Sciatic nerve (tissue), 2 donors: ENCODE data around the gene GJD3. TPM values are rescaled to one million over a fixed set of nuclear protein-coding genes. Genes with fewer than 3 reads are reported as not detected.

ENCODE experiments used
- ATAC-seq: fragments of 200-7000 bp; cut with Tn5 transposase; one replicate; pipeline ENCODE4 v1.9.1; 2020; ENCODE audit warnings: mild to moderate bottlenecking, moderate library complexity
- DNase-seq: peaks from one replicate; pipeline ENCODE4 v3.0.0-alpha.2; 2020; ENCODE audit warnings: low spot score
- intact Hi-C: fragments of 100-400 bp; cut with DNase I; formaldehyde crosslinking; loops from one replicate; pipeline ENCODE4 v1.14.2; 2022
- total RNA-seq: library from RNA; stranded (reverse); fragmentation: NEBNext Ultra II Directional; extraction: Animal tissue kit (Norgen Biotek cat#: 25700); gene quantifications from one replicate; pipeline ENCODE4 v1.2.1, GENCODE V29; 2021
- donor health status: DM: no; HTN: no; CAD: no.
- donor health status: DM: no; HTN: no; CAD: no.

Gene GJD3
- total RNA-seq, 1 donor from 2014 or later = not detected

- DNase-seq = peak; percentile 89
- intact Hi-C loops = loop anchor here (2.0 kb wide), 1 partner anchor 52 kb away; no protein-coding TSS in a partner anchor
- ATAC-seq = peak; percentile 74
These were observed 9.3 kb downstream of the GJD3 start for GRCh38 chr17:40355123-40355803.

DNA sequence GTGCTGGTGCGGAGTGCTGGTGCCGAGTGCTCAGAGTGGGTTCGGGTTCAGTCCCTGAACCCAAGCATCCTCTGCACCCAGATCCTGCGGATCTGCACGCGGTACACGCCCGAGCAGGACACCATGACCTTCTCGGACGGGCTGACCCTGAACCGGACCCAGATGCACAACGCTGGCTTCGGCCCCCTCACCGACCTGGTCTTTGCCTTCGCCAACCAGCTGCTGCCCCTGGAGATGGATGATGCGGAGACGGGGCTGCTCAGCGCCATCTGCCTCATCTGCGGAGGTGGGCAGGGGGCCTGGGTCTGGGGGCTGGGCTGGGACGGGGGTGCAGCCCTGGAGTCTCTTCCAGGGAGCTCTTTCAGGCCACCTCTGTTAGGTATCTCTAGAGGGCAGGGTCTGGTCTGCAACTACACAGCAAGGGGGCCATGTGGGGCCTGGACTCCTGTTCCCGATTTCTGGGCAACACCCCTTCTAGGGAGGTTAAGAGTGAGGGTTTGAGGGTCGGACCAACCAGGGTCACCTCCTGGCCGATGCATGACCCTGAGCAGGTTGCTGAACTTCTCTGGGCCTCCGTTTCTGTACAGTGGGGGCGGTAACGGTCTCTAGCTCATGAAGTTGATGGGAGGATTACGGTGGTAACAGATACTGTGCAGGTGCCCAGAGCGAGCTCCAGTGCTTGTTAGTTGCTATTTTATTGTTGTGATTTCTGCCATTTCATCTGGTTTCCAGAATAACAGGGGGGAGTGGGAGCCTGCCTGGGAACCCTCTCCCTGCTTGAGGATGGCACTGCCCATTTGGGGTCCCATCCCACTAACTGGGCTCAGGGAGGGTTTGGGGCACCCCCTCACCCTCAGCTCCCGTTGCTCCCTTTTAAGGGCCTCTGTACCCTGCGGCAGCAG, 10.1 kb downstream of the GJD3 start:
- intact Hi-C loops = loop anchor here (2.0 kb wide), 1 partner anchor 52 kb away; no protein-coding TSS in a partner anchor
- DNase-seq (no peak), ATAC-seq (no peak)

- no peak for DNase-seq
- intact Hi-C loops = no loop called here
- no peak for ATAC-seq
These were observed 11.7 kb downstream of the GJD3 start for GRCh38 chr17:40352779-40353394.

DNA sequence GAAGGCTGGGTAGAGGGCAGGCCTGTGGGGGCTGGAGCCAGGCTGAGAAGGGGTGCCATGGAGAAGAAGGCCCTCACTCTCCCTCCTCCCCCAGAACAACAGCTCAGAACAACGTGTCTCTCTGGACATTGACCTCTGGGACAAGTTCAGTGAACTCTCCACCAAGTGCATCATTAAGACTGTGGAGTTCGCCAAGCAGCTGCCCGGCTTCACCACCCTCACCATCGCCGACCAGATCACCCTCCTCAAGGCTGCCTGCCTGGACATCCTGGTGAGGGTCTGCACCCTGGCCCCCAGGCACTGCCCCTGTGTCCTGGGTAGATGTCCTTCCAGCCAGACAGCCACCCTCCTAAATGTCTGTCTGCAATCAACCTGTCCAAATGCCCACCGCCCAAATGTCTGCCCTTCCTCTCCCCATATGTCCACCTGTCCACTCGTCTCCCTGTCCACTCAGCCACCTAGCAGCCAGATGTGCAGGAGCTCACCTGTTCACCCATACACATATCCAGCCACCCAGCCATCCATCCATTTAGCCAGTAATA, 12.2 kb downstream of the GJD3 start:
- DNase-seq (no peak), ATAC-seq (no peak)
- intact Hi-C loops = no loop called here

- no peak for DNase-seq
- no peak for ATAC-seq
- intact Hi-C loops = no loop called here
These were observed 12.9 kb downstream of the GJD3 start for GRCh38 chr17:40351359-40352236.

GRCh38 chr17:40350689-40351358, 13.7 kb downstream of the GJD3 start:
- DNase-seq = no peak
- no peak for ATAC-seq
- intact Hi-C loops = no loop called here

GRCh38 chr17:40349895-40350688, 14.4 kb downstream of the GJD3 start:
- intact Hi-C loops = no loop called here
- peak; percentile 70 for DNase-seq
- ATAC-seq = no peak

DNA sequence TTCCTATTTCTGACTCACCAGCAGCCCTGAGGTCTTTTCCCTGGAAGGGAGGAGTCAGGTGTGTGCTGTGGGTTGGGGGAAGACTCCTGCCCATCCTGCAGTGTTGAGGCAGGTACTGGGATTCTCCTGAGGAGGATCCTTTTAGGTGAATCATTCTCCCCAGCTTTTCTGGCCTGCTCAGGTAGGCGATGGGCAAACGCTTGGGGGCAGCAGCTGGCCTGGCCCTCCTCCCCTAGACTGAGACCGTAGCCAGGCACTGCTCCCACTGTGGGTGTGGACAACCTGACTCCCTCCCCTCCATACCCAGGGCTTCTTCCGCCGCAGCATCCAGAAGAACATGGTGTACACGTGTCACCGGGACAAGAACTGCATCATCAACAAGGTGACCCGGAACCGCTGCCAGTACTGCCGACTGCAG, 15.1 kb downstream of the GJD3 start:
- ATAC-seq (no peak), DNase-seq (no peak)
- intact Hi-C loops = no loop called here

DNA sequence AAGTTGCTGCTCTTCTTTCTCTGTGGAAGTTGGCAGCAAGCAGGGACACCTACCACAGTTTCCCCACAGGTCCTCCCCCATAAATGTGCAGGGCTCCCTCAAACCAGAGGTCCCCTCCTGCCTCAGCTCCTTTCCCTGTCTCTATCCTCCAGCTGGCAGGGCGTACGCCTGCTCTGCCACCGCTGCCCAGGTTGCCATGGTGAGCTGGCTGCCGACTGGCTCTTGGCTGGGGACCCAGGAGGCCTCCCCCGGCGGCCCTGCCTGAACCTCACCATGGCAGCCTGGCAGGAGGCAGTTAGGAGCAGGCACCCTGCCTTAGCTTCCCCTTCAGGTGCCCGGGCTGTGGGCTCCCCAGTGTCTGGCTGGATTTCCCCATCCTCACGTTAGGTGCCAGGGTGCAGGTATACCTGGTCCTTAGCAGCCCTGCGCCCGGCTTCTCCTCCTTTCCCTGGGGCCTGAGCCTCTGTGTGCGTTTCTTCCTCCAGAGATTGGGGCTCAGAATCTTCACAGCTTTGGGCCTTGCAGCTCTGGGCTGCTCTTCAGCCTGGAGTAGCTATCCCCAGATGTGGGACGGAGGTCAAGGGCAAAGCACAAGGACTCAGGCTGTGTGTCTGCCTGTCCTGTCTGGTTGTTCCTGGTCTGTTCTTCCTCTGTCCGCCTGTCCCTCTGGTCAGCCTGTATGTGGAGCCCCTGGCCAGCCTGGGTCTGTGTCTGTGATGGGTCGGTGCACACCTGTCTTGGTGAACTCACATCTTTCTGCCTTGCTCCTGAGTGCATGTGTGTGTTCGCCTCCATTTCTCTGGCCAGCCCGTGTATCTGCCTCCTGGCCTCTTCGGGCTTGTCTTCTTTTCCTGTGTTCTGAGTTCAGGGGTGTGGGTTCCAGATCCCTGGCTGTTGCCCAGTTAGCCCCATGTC, 15.7 kb downstream of the GJD3 start:
- no peak for DNase-seq
- ATAC-seq = no peak

GRCh38 chr17:40348136-40348504, 16.4 kb downstream of the GJD3 start:
- ATAC-seq = no peak
- intact Hi-C loops = no loop called here
- DNase-seq = no peak

More for the DNA sequence above, 15.7 kb downstream of the GJD3 start:
- intact Hi-C loops = no loop called here

DNA sequence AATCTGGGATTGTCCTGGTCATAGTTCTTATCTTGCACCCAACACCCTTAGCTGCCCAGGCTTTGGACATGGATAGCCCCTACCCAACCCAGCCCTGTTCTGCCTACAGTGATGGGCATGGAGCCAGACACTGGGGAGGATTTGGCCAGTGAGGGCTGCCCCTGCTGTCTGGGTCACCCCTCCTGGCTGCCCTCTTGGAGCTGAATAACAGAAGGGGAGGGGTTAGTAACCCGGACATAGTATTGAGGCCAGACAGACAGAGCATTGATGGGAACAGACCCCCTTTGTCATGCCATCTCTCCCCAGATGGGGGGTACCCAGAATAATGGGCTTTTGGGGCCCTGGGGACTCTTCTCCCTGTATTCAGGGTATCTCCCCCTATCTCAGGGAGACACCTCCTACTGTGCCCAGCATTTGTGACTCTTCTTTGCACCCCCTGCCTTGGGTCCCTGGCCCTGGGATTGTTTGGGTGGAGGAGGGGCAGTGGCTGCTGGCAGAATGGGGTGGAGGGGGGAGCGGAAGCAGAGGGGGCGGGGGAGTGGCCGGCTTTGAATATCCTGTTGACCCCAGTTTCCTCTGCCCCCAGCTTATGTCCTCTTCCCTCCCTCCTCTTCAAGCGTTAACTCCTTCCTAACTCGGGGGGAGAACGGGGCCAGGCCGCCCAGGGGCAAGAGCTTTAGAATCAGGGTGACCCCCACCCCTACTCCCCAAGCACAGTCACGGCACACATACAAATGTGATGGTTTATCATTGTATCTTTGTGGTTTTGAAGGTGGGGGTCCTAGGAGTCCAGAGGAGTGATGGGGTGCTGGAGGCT, 17.0 kb downstream of the GJD3 start:
- intact Hi-C loops = no loop called here
- no peak for ATAC-seq
- DNase-seq = no peak

GRCh38 chr17:40346765-40347158, 17.8 kb downstream of the GJD3 start:
- ATAC-seq (no peak), DNase-seq (no peak)
- intact Hi-C loops = no loop called here

GRCh38 chr17:40345994-40346764, 18.4 kb downstream of the GJD3 start:
- DNase-seq (no peak), ATAC-seq (peak; percentile 1)
- intact Hi-C loops = no loop called here

DNA sequence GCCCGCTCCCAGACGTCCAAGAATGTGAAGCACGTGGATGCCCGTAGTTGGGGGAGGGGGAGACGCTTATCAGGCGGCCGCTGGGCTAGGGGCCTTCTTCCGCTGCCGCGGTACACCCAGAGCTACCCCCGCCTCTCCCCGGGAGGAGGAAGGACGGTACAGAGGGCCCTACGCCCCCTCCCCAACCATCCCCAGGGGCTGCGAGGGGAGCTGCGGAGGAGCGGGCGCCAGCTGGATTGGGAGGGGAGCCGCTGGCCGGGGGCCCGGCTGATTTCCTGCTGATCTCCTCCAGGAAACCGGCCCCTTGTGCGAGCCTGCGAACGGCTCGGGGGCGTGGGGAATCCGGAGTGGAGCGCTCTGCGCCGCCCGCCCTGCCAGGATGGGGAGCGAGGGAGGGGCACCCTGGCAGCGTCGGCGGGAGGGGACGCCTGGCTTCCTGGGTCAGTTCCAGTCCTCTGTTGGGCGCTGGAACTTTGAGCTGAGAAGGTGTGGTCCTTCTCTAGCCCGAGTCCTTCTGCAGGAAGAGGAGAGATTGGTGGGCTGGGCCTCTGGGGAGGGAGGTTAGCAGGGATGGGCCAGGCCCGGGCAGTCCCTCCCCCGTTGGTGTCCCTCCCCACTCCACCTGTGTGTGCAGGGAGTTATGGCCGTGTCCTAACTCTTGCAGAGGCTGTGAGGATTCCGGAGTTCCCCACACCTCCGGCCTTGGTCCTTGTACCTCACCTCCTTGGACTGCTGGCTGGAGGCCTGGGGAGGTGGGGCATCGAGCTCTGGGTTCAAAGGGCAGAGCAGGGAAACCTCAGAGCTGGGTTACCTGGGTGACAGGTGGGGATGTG, 19.2 kb downstream of the GJD3 start:
- ATAC-seq (peak; percentile 37), DNase-seq (peak; percentile 84)
- intact Hi-C loops = no loop called here
